Posterior cingulate gyrus (tissue), 11 donors: ENCODE data around the gene PDE4D.

Experiments used
- DNase-seq, 10 donors: peaks; one replicate each; pipeline versions ENCODE4 v3.0.0 to v3.0.0-alpha.2; 2020 to 2021; ENCODE audit warnings: mixed read lengths in 3 of 10
- intact Hi-C: fragments of 100-400 bp; cut with DNase I; formaldehyde crosslinking; loops from one replicate; pipeline ENCODE4 v1.15.1; 2023

Gene PDE4D

DNA sequence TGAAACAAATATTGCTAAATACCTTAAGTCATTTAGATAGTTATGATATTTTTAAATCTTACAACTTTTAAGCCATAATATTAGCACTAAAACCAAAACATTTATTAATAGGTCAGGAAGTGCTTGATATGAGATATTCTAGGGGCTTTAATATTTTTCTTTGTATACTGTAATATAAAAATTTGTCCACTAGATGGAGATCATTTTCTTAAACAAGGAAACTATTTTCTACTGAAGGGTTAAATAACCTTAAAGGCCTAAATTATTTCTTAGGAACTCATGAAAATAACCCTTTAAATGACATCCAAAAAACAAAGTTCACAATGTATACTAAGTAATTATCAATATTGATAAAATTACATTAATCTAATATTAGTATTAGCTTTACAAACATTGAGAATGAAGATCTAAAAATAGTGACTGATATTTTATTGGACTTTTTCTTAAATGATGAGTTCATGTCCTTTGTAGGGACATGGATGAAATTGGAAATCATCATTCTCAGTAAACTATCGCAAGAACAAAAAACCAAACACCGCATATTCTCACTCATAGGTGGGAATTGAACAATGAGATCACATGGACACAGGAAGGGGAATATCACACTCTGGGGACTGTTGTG is 675.0 kb downstream of the PDE4D start:
- intact Hi-C loops, result no loop called here

DNA sequence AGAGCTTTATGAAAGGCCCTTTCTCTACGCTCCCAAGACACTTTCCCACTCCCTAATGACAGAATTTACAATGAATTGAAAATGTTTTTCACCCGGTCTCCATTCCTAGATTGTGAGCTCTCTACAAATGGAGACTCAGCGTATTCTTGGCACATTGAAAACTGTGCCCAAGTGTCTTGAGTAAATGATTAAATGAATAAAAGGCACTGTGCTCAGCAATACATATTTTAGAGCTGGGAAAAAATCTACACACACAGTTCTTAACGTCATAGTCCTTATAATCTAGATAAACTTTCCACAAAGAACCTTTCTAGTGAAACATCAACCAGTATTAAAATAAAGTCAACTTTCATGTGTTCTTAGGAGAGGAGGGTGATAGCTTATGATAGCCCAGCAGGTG is 676.7 kb downstream of the PDE4D start:
- DNase-seq, result no peak
- intact Hi-C loops, result no loop called here

More for the DNA sequence above, 675.0 kb downstream of the PDE4D start:
- no peak for DNase-seq

DNA sequence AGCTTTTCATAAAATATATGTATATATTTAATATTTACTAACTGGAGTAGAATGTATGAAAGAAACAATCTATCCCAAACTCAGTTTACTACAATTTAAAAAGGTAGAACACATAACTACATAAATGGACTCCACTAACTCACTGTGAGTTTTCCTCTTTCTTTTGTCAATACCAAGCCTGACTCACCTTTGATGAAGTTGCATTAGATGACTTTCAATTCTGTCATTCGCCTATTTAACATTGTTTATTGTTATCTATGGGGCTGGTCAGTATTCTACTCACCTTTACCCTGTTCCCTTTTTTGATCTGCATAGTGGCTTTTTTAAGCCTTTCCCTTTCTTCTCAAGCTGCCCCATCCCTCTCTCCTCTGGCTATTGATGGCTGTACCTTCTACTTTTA is 680.9 kb downstream of the PDE4D start:
- no peak for DNase-seq
- intact Hi-C loops, result no loop called here

DNA sequence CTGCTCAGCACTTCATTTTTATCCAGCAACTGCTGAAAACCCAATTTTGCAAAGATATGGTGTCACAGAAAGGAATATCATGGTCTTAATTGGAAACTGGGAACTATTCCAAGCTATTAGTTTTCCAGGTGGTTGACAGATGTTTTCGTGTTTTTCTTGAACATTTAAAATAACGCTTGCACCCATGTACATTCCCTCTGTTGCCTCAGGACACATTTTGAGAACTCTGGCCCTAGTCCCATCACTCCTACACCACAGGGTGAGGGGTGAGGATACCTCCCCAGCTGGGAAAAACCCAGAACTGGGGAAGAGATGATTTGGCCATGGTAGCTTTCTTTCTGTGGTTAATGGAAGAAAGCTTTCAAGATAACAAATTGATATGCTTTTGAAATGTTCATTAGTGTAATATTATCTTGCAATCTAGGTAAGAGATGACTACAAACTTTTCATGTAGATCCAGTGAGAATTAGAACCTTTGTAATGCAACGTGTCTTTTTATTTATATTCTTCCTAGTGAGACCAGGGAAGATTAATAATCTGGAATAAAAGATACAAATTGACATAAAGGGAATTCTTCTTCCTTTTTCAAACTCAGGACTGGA is 683.7 kb downstream of the PDE4D start:
- no peak for DNase-seq
- intact Hi-C loops, result no loop called here

DNA sequence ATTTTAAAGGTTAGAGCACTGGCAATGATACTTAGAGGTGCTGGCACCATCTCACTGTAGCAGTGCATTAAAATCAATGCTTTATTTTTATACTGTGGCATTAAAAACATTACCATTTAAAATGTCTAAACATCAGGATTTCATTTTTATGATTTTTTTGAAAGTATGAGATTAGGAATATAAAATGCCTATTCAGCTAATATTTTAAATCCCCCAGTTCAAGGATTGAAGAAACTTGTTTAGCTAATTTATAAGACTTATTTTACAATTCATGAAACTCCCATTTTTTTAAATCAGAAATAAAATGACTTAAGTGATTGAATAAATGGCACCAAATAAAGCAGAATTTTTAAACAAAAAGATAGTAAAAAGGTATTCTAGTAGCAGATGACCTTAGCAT is 685.1 kb downstream of the PDE4D start:
- no peak for DNase-seq
- intact Hi-C loops, result no loop called here

DNA sequence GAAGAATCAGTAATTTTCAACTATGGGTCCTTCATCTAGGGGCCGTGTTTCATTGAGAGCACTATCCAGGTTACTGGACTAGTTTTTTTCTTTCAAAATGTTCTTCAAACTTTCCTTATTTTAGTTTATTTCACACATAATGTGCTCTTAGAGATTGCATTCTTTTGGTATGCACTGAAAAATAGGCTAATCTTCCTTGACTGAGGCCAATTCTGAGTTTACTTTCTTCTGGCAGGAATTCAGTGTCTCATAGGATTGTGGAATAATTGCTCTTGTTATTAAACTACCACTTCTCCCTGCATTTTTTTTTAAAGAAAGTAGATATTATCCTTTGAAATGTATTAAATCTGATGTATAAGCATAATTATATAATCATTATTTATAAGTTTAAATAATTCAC is 686.1 kb downstream of the PDE4D start:
- intact Hi-C loops, result no loop called here

DNA sequence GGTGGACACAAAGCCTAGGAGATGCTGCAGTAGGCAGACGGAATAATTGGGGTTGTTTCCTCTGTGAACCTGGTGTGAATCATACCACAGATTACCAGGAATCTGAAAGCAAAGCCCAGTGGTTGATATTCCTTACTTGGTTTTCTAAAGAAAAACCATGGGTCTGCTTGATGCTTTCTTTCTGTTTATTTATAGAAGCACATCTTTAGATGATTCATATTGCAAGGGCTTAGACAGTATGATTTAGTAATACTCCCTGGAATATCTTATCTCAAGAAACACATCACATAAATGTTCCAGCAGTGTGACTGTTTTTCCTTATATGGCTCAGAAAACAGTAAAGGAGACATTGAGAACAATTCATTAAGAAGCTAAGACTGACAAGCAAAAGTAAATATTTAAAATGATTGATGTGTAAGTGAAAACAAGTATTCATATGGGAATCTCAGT is 687.4 kb downstream of the PDE4D start:
- DNase-seq, result no peak
- intact Hi-C loops, result no loop called here

More for the DNA sequence above, 686.1 kb downstream of the PDE4D start:
- no peak for DNase-seq

DNA sequence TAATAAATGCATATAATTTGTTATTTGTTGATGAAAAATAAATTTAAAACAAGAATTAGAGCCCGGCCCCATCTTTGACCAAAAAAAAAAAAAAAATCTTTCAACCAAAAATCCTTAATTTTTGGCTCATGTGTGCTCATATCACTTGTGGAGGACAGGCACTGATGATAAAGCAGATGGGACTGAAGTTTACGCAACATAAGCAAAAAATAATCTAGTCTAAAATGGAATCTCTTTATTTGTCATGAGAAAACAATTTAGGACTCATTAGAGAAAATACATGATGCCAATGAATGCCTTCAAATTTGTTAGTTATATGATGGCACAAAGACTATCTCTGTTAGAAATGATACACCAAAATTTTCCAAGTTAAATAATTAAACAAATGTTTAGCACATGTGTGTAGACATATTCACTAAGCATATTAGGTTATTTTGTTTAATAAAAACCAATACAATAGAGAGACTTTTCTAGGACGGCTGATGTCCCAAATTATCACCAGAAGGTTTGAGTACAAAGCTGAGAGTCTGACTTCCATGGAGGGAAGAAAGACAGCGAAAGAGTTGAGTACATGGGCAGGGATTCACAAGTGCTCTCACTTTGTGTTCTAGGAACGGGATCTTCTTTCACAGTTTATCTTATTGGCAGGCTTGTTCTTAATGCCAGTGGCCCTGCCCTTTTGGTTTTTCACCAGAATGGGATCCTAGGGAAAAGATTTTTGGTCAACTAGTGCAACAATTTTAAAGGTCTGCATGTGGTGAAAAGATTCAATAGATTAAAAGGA is 689.2 kb downstream of the PDE4D start:
- intact Hi-C loops, result no loop called here
- no peak for DNase-seq

DNA sequence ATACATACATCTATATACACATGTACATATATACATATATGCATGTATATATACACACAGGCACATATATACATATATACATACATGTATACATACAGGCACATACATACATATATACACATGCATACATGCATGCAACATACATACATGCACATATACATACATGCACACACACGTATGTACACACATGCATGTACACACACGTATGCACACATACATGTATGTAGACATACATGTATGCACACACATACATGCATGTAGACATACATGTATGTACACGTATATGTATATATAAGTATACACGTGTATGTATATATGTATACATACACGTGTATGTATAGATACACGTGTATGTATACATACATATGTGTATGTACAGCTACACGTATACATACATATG is 693.7 kb downstream of the PDE4D start:
- DNase-seq, result no peak
- intact Hi-C loops, result no loop called here

DNA sequence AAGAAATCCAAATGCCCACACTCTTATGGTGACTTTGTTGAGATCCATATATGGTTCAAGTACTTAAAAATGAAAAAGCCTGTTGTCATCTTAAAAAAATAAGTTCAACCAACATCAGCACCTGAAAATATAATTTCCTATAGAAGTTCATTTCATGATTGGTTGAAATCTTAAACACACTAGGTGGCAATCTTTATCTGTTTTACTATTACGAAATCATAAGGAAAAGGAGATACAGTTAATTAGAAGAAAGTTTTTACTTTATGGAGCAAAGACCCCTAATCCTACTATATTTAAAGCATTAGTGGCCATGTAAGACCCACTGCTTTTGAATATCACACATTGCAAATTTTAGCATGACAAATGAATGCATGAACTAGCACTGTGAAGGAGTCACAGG is 694.7 kb downstream of the PDE4D start:
- intact Hi-C loops, result no loop called here
- no peak for DNase-seq

DNA sequence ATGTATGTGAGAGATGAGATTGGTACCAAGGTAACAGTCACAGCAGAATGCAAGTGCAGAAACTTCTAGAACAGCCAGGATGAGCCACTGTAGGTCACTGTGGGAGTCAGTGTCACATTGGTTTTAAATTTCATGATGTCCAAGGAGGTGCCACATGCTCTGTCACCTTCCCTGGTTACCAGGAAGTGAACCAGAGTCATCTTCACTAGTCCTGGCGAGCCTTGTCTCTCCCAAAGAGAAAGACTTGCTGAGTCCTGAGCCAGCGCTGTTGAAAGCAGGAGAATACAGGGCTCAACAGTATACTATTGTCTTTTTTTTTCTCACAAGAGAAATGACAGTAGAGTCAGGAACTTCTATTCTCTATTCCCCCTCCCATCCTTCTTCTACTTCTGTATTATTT is 695.2 kb downstream of the PDE4D start:
- DNase-seq, result no peak

DNA sequence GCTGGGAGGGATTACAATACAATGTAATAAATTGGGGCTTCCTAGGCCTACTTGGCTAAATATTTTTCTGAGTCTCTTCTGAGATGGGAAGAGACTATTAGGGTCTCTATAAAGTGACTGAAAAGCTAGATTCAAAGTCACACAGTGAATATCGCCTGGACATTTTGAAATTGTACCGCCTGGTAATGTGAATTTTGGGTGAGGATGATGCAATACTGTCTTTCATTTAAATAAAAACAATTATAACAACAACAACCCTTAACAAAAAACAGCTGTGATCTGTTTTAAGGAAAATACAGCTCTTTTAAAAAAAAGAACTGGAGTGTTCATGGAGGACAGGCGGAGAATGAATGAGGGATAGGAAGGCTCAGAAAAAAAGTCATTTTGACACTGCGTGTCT is 695.6 kb downstream of the PDE4D start:
- DNase-seq, result no peak
- intact Hi-C loops, result no loop called here

More for the DNA sequence above, 695.2 kb downstream of the PDE4D start:
- intact Hi-C loops, result no loop called here

DNA sequence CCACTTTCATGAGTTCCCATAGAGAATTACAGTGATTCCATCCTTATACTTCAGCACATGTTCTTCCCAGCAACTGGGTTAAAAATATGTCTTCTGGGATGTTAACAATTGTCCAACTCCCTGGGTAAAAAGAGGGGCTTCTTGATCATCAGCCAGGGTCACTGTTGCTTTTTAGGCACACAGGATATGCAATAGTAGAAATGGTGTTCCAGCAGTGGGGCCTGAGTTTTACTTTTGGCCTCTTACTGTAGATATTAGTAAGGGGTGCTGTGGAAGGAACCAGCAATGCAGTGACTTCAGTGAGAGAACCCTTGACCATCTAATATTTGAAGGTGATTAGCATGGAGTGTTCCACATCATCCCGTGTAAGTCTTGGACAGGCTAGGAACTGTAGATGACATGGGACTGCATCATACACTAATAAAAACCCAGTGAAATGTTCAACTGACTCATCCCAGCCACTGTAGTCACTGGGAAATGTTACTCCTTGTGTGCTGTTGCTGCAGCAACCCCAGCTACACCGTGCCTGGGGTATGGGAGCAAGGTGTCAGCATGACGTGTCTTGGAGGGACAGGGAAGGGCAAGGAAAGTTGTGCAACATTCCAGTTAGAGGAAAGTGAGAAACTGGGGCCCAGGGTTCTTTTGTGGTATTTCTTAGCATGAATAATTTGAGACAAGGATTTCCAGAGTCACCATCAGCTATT is 699.8 kb downstream of the PDE4D start:
- intact Hi-C loops, result no loop called here
- DNase-seq, result no peak

DNA sequence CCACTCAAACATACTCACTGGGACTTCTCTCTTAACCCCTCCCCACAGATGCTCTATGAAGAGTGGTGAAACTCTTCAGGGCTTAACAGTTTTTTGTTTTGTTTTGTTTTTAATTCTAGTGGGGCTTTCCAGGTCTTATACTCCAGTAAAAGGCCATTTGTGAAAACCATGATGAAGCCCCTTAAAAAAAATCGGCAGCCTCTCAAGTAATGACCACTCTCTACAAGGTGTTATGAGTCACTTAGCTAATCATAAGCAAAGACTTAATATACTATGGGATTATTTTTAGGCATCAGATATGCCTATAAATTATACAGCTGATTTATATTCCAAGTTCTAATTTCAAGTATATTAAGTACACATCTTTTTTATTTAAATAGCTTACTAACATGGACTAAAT is 702.8 kb downstream of the PDE4D start:
- intact Hi-C loops, result no loop called here
- no peak for DNase-seq

DNA sequence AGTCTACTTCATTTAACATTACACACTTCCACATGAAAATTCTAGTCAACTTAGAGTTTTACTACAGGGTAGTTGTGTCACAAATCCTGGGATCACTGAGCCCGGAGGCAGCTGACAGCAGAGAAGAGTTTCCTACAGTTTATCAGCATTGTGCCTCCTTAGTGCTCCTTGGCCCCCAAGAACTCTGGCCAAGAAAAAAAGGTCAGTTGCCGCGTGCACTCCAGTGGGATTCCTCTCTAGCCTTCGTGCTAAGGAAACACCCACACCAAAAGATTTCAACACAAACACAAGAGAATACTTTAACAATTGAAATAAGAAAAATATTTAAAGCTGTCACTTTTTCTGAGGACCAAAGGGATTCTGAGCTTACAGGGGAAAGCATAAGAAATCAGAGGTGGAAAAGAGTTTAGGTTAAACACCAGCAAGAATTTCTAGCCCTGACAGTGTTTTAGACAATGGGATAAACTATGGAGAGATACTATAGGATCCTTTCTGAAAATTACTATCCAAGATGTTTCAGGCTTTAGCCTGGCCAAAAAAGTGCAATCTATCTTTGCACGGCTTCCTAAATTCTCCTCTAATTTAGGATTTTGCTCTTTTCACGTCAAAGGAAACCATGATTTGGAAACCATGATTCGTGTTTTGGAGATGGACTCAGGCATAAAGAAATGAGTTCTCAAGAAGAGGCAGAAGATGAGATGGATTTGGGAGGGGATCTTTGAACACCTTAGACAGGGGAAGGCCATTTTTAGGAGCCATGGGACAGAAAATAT is 703.9 kb downstream of the PDE4D start:
- DNase-seq, result no peak
- intact Hi-C loops, result loop anchor here (10.0 kb wide), 2 partner anchors 485 to 605 kb away; no protein-coding TSS in a partner anchor

DNA sequence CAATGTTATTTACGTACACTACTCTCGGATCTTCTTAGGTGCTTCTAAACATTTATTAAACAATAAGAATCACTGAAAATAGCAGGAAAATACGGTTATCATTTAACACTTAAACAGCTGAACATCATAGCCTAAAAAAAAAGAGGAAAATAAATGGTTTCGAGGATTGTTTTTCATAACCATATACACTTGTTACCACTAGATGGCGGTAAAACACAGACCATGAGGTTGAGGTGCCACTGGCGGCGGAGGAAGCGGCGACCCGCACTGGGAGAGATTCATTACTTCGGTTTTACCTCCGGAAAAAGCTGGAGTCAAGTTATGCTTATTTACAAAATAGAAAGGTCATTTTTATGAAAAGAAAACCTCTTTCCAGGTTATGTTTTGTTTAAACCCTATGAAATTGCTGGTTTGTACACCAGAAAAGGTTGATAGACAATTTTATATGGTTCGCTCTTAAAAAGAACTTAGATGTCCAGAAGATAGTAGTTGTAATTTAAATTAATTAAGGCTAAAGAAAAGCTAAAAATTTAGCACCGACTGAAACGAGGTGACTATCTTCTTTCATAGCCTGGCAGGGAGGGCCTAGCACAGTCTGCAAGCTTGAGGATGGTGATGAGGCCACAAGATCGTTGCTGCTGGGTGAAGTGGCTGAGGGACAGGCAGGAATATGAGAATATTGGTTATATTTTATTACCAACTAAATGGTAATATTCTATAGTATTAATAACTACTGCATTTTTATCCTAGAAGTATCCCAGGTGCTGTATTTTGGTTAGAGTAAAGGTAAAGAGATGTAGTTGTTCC is 704.9 kb downstream of the PDE4D start:
- intact Hi-C loops, result loop anchor here (1.0 to 10.0 kb wide), 4 partner anchors 180 to 606 kb away; no protein-coding TSS in a partner anchor

DNA sequence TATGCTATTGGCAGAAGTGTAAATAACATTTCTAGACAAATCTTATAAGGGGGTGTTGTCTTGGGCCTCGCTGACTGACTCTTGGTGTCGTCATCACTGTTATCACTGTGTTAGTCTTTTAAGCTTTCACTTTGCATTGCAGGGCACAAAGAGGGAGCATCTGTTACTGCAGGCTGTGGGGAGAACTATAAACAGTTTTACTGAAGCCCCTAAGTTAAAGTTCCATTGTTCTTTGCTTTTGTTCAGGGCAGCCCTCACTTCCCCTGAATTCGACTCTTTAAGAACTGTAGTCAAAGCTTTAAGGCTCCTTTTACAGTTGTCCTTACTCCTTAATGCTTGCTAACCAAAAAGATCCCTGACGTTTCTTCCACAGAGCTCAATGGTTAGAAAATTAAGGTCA is 705.7 kb downstream of the PDE4D start:
- DNase-seq, result no peak
- intact Hi-C loops, result loop anchor here (1.0 to 10.0 kb wide), 4 partner anchors 180 to 607 kb away; no protein-coding TSS in a partner anchor

More for the DNA sequence above, 704.9 kb downstream of the PDE4D start:
- DNase-seq, result peak; percentile 47 to 96 (median 68)

DNA sequence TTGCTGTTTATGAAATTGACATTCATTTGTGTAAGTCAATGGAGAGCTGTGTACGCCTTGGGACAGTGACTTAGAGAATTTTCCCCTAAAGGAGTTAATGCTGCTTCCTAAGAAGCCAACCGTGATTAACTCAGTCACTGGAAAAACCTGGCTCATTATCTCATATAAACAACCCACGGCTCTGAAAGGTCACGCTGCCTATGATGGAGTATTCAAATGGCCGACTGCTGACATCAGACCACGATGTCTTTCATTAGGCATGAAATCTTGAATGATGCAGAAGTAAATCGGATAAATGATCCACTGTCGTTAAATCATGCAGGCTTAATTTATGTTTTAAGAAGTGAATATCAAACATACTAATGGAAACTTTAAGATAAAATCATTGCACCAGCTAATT is 706.9 kb downstream of the PDE4D start:
- intact Hi-C loops, result loop anchor here (10.0 kb wide), 2 partner anchors 488 to 608 kb away; no protein-coding TSS in a partner anchor
- DNase-seq, result no peak

DNA sequence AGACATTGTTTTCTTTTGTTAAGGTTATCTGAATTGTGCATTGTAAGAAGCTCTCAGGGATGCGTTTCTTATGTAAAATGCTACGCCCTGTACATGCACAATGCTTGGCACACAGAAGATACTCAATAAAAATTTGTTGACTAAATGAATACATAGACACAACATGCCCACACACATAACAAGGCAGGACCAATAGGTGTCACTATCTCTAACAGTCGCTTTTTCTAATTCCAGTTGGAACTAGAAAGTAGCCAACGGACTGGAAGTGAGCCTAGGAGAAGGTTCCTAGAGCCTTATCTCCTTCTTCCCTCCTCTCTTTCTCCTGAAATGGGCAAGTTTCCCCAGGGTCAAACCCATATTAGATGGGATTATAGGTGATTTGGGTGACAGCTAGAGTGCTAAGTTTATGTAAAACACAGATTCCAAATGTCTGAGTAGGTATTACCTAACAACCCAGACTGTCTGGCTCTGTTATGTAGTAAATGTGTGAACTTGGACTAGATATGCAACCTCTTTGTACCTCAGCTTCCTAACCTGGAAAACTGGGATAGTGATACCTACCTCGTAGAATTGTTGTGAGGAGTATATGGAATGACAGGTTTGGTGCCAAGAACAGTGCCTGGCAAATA is 707.7 kb downstream of the PDE4D start:
- no peak for DNase-seq
- intact Hi-C loops, result loop anchor here (10.0 kb wide), 2 partner anchors 489 to 609 kb away; no protein-coding TSS in a partner anchor
